ENCODE measurements around the gene RIPK3. TPM values are rescaled to one million over a fixed set of nuclear protein-coding genes. Genes with fewer than 3 reads are reported as not detected.

RIPK3 gene
- total and polyA plus RNA-seq, 2 of the 8 experiments (the other 6 are each of a cell fraction or from before 2014, with no cell fraction given): 0.24 to 0.39 TPM

DNA sequence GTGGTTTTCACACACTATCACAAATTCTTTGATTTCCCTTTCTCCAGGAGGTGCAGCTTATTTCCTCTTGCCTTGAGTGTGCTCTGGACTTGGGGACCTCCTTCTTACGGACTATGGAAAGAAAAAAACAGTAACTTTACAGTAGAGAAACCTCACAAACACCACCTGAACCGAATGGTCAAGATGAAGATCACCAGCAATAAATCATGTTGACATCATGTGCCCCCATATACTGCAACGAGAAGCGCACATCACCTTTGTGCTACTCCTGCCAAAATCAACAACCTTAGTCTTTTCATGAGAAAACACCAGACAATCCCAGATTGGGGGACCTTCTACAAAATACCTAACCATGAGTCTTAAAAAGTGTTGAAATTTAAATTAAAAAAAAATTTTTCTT is 45.7 kb upstream of the RIPK3 start:
- Histone ChIP-seq H3K4me2 (ENCODE audit: insufficient read depth in 1 of 2, low read depth in 2 of 2, low read length in 2 of 2) (no peak overlapping the region), H2BK5ac (ENCODE audit: low read depth, low read length) (no peak overlapping the region), H3K4ac (replicated peaks; ENCODE audit: insufficient read length, low read depth, low read length) (no peak overlapping the region), H4K8ac (ENCODE audit: extremely low read depth, insufficient read depth, low read length) (no peak overlapping the region), H3K23ac (ENCODE audit: insufficient read length) (no peak overlapping the region), H3K79me1 (ENCODE audit: low read depth, low read length) (no peaks in the 10 kb centered on the region), H3K27ac (ENCODE audit: low read depth, low read length) (no peak overlapping the region), H2BK120ac (replicated peaks; ENCODE audit: low read depth, low read length) (no peak overlapping the region), H3K79me2 (ENCODE audit: control insufficient read depth in 1 of 2, insufficient read depth in 2 of 2, low read length in 2 of 2) (no peaks in the 10 kb centered on the region), H3K9me3 (ENCODE audit: insufficient read depth in 2 of 2, low read depth in 1 of 2, low read length in 1 of 2) (no peaks in the 10 kb centered on the region), H3K4me3 (ENCODE audit: extremely low read depth in 1 of 4, insufficient read depth in 2 of 4, low read depth in 3 of 4, low read length in 4 of 4) (no peak overlapping the region), H4K5ac (ENCODE audit: insufficient read length, low read depth, low read length) (no peak overlapping the region), H3K27me3 (replicated peaks in 1 of 4; ENCODE audit: control insufficient read depth in 3 of 4, extremely low read depth in 1 of 4, insufficient read depth in 3 of 4, low read length in 3 of 4) (peaks cover 0 to 2% (median 0%) of the 10 kb centered on the region in 4 experiments; a peak in 1 of 7 replicates), H4K91ac (replicated peaks; ENCODE audit: insufficient read length, low read length) (no peak overlapping the region), H3K56ac (replicated peaks; ENCODE audit: insufficient read length, low read depth, low read length) (no peak overlapping the region), H3K4me1 (replicated peaks in 1 of 4; ENCODE audit: control insufficient read depth in 3 of 4, insufficient read depth in 4 of 4, low read length in 3 of 4) (peaks cover 0 to 4% (median 1%) of the 10 kb centered on the region in 4 experiments; a peak in 4 of 7 replicates), H2BK12ac (ENCODE audit: low read depth, low read length) (no peak overlapping the region), H3K36me3 (ENCODE audit: control insufficient read depth in 2 of 4, insufficient read depth in 4 of 4, low read length in 3 of 4) (no peaks in the 10 kb centered on the region), H3K23me2 (ENCODE audit: low read depth, low read length) (no peaks in the 10 kb centered on the region), H3K14ac (ENCODE audit: insufficient read length) (no peak overlapping the region), H2AFZ (ENCODE audit: low read length) (no peak overlapping the region), H3K18ac (ENCODE audit: extremely low read depth, low read length) (no peak overlapping the region), H2AK5ac (ENCODE audit: low read depth, low read length) (no peak overlapping the region), H3K9ac (replicated peaks in 1 of 4; ENCODE audit: extremely low read depth in 1 of 4, low read depth in 3 of 4, low read length in 3 of 4) (no peak overlapping the region), H2BK15ac (ENCODE audit: low read length) (peak overlapping the region; percentile 66; the same call in 1 of the 2 replicates), H4K20me1 (replicated peaks in 1 of 2; ENCODE audit: control insufficient read depth in 1 of 2, insufficient read depth in 2 of 2, low read length in 2 of 2) (no peaks in the 10 kb centered on the region), H2BK20ac (ENCODE audit: low read length) (no peak overlapping the region)
- FAIRE-seq (no peak), DNase-seq (ENCODE audit: low read depth in 1 of 2, low spot score in 2 of 2) (no peak)
- POLR2A ChIA-PET (ENCODE audit: partially characterized antibody): interaction anchor here (1.3 to 1.7 kb wide), 2 partner anchors 8 to 13 kb away, joined by 3 to 6 read pairs; partner anchors contain the start of gene NYNRIN
- WGBS, 2 experiments (ENCODE audit: extremely low coverage in 1 of 2, insufficient coverage in 1 of 2, insufficient read length in 1 of 2, insufficient replicate concordance in 2 of 2, low coverage in 1 of 2, low lambda C conversion rate in 2 of 2, missing lambda C conversion rate in 1 of 2): 89% methylated on average over 4 of the region's 4 CpGs; no CpG with 5 or more reads in 1 of the 2 experiments
- CTCF ChIA-PET (ENCODE audit: partially characterized antibody): interaction anchor here (0.6 to 2.0 kb wide), 5 partner anchors 8 to 124 kb away, joined by 3 to 6 read pairs (median 3); no protein-coding TSS in a partner anchor
- no peak for TF ChIP-seq SUZ12 (IDR thresholded peaks at IDR 0.05; ENCODE audit: low read length)
- no peak for TF ChIP-seq YY1 (IDR thresholded peaks at IDR 0.05; ENCODE audit: low read depth, low read length)
- TF ChIP-seq ASH2L (IDR thresholded peaks at IDR 0.05; ENCODE audit: low read length): no peak
- no peak for TF ChIP-seq NANOG (IDR thresholded peaks at IDR 0.05; ENCODE audit: insufficient read depth, low read depth, low read length, poor library complexity, severe bottlenecking)
- TF ChIP-seq FOSL1 (IDR thresholded peaks at IDR 0.05; ENCODE audit: insufficient read depth, low read depth, low read length): no peak
- no peak for TF ChIP-seq CREB1 (IDR thresholded peaks at IDR 0.05)
- TF ChIP-seq NRF1 (IDR thresholded peaks at IDR 0.05; ENCODE audit: low read depth, low read length): no peak
- no peak for TF ChIP-seq POLR2AphosphoS5 (IDR thresholded peaks at IDR 0.05; ENCODE audit: low read depth, low read length)
- TF ChIP-seq EP300 (IDR thresholded peaks at IDR 0.05; ENCODE audit: borderline replicate concordance in 1 of 2, low read depth in 2 of 2, low read length in 2 of 2): no peak
- TF ChIP-seq CTBP2 (IDR thresholded peaks at IDR 0.05; ENCODE audit: borderline replicate concordance, insufficient read depth, insufficient read length, low read length): no peak
- TF ChIP-seq CHD2 (IDR thresholded peaks at IDR 0.05; ENCODE audit: low read length): no peak
- TF ChIP-seq SIRT6 (IDR thresholded peaks at IDR 0.05; ENCODE audit: low read length): no peak
- TF ChIP-seq SP4 (IDR thresholded peaks at IDR 0.05; ENCODE audit: low read length): no peak
- TF ChIP-seq USF2 (IDR thresholded peaks at IDR 0.05; ENCODE audit: low read length): no peak
